SK-N-SH treated with all-trans-retinoic acid at 6 μM for 48 hours (cell line): ENCODE data around the gene AGBL5.

Source experiments
- SNAI2 ChIP-seq: fragments of 250-450 bp; sonication (Bioruptor Pico); IDR thresholded peaks from 2 replicates; pipeline ENCODE4 v1.5.0; 2020; ENCODE audit warnings: mild to moderate bottlenecking, moderate library complexity
- TOX ChIP-seq: fragments of 250-450 bp; sonication (Bioruptor Pico); IDR thresholded peaks from 2 replicates; pipeline ENCODE4 v1.8.0; 2021; ENCODE audit warnings: mild to moderate bottlenecking, moderate library complexity, borderline replicate concordance
- TF ChIP-seq, protein P1 (sequence below): fragments of 250-450 bp; sonication (Bioruptor Pico); IDR thresholded peaks from 2 replicates; pipeline ENCODE4 v1.5.0; 2020; ENCODE audit warnings: mild to moderate bottlenecking, moderate library complexity

DNA sequence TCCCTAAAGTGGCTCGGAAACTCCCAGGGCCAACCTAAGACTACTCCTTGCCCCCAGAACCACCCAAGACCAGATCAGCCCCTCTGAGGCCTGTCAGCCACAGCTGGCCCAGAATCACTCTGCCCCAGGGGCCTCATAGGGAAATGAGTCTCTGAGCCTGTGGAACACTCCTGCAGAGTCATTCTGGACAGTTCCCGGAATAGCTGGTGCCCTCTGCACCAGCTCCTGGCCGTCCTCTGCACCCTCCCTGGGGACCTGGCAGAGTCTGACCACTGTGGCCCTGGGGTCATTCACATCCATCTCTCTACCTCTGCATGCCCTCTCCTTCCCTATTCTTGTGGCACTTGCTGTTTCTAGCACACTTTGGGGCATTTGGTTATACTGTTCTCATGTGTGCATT is 33.3 kb upstream of the AGBL5 start:
- TF ChIP-seq, protein P1, sequence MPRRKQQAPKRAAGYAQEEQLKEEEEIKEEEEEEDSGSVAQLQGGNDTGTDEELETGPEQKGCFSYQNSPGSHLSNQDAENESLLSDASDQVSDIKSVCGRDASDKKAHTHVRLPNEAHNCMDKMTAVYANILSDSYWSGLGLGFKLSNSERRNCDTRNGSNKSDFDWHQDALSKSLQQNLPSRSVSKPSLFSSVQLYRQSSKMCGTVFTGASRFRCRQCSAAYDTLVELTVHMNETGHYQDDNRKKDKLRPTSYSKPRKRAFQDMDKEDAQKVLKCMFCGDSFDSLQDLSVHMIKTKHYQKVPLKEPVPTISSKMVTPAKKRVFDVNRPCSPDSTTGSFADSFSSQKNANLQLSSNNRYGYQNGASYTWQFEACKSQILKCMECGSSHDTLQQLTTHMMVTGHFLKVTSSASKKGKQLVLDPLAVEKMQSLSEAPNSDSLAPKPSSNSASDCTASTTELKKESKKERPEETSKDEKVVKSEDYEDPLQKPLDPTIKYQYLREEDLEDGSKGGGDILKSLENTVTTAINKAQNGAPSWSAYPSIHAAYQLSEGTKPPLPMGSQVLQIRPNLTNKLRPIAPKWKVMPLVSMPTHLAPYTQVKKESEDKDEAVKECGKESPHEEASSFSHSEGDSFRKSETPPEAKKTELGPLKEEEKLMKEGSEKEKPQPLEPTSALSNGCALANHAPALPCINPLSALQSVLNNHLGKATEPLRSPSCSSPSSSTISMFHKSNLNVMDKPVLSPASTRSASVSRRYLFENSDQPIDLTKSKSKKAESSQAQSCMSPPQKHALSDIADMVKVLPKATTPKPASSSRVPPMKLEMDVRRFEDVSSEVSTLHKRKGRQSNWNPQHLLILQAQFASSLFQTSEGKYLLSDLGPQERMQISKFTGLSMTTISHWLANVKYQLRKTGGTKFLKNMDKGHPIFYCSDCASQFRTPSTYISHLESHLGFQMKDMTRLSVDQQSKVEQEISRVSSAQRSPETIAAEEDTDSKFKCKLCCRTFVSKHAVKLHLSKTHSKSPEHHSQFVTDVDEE: no peak
- no peak for TF ChIP-seq SNAI2 (CRISPR knock-in tag)
- TF ChIP-seq TOX (CRISPR knock-in tag): no peak
